GM10248 (cell line): Measurements from ENCODE around the gene CATSPERE.
"Not testable (repeated sequence)": the region's sequence is repeated elsewhere in the genome, so short reads cannot be mapped to it uniquely, and the experiment has no call there.

Source experiments
- CTCF ChIA-PET: fragments of 300-600 bp; sonication (Branson Sonifier 250); formaldehyde crosslinking; extraction: SDS; loops from one replicate; lab custom pipeline; 2021; ENCODE audit warnings: antibody characterized with exemption; lab: Yijun Ruan, JAX
- POLR2A ChIA-PET: fragments of 350-650 bp; sonication (Branson Sonifier 250); formaldehyde crosslinking; extraction: SDS; loops from one replicate; lab custom pipeline; 2020; ENCODE audit warnings: antibody characterized with exemption; lab: Yijun Ruan, JAX
- DNase-seq: peaks from one replicate; pipeline ENCODE4 v3.0.0; 2012; ENCODE audit errors: extremely low spot score
- CTCF ChIP-seq: IDR thresholded peaks from 2 replicates; pipeline ENCODE4 v1.5.1; 2012; ENCODE audit warnings: mild to moderate bottlenecking, low read depth; ENCODE audit errors: extremely low read depth, missing control alignments, control extremely low read depth

Gene CATSPERE

GRCh38 chr1:244473059-244473605 is 12.1 kb downstream of the CATSPERE start:
- TF ChIP-seq CTCF = no peak
- ChIA-PET CTCF (interaction anchor here (1.1 kb wide), 1 partner anchor 11 kb away, joined by 4 read pairs; the partner anchor contains the start of gene CATSPERE), POLR2A (no interaction called here)
- no peak for DNase-seq

GRCh38 chr1:244484971-244485370 is 23.9 kb downstream of the CATSPERE start:
- DNase-seq, POLR2A ChIA-PET, CTCF ChIA-PET: not testable (repeated sequence)

- DNase-seq = no peak
- POLR2A ChIA-PET = no interaction called here
- TF ChIP-seq CTCF = no peak
- CTCF ChIA-PET = no interaction called here
Measured at GRCh38 chr1:244494653-244495052, 33.6 kb downstream of the CATSPERE start.

GRCh38 chr1:244496186-244496585 is 35.1 kb downstream of the CATSPERE start:
- no peak for TF ChIP-seq CTCF
- DNase-seq = no peak
- CTCF ChIA-PET = interaction anchor here (1.2 to 1.6 kb wide), 2 partner anchors 11 to 16 kb away, joined by 3 to 4 read pairs; no protein-coding TSS in a partner anchor
- POLR2A ChIA-PET = no interaction called here

- ChIA-PET CTCF (no interaction called here), POLR2A (no interaction called here)
- DNase-seq = no peak
- TF ChIP-seq CTCF = no peak
Measured at GRCh38 chr1:244497805-244498204, 36.7 kb downstream of the CATSPERE start.

GRCh38 chr1:244499484-244499883 is 38.4 kb downstream of the CATSPERE start:
- DNase-seq, POLR2A ChIA-PET, CTCF ChIA-PET: not testable (repeated sequence)

- DNase-seq, POLR2A ChIA-PET, CTCF ChIA-PET: not testable (repeated sequence)
Measured at GRCh38 chr1:244500515-244500914, 39.4 kb downstream of the CATSPERE start.

- POLR2A ChIA-PET = no interaction called here
- TF ChIP-seq CTCF = no peak
- CTCF ChIA-PET = no interaction called here
- no peak for DNase-seq
Measured at GRCh38 chr1:244502630-244503029, 41.6 kb downstream of the CATSPERE start.
